Left lung (tissue), 10 donors: ENCODE measurements around the gene RUBCNL. TPM values are rescaled to one million over a fixed set of nuclear protein-coding genes. Genes with fewer than 3 reads are reported as not detected.
A peak's percentile ranks its signal among the peaks of the same experiment; 100 is the strongest.

Experiments
- ATAC-seq: fragments of 200-7000 bp; cut with Tn5 transposase; one replicate; pipeline ENCODE4 v1.9.1; 2020; ENCODE audit warnings: moderate library complexity
- DNase-seq, 4 donors: peaks; one replicate each; pipeline ENCODE4 v3.0.0-alpha.2; 2013 to 2020
- H3K27ac ChIP-seq, 2 donors: fragments of 200-600 bp; sonication (generic) in 1 of 2; one replicate each; pipeline versions ENCODE4 v1.5.0 to v1.8.0; 2020 to 2021
- H3K27me3 ChIP-seq, 2 donors: fragments of 200-600 bp; sonication (generic) in 1 of 2; one replicate each; pipeline versions ENCODE4 v1.5.0 to v1.8.0; 2020 to 2021
- H3K36me3 ChIP-seq, 2 donors: fragments of 200-600 bp; sonication (generic) in 1 of 2; one replicate each; pipeline versions ENCODE4 v1.5.0 to v1.8.0; 2020 to 2021
- H3K4me1 ChIP-seq, 2 donors: fragments of 200-600 bp; one replicate each; pipeline ENCODE4 v1.8.0; 2021
- H3K4me3 ChIP-seq, 2 donors: fragments of 200-600 bp; sonication (generic) in 1 of 2; one replicate each; pipeline versions ENCODE4 v1.5.0 to v1.8.0; 2020 to 2021; ENCODE audit warnings: mild to moderate bottlenecking in 1 of 2
- H3K9me3 ChIP-seq, 2 donors: fragments of 200-600 bp; sonication (generic) in 1 of 2; one replicate each; pipeline versions ENCODE4 v1.5.0 to v1.8.0; 2020 to 2021
- CTCF ChIP-seq, 2 donors: fragments of 200-600 bp; sonication (generic) in 1 of 2; IDR thresholded peaks; one replicate each; pipeline versions ENCODE4 v1.5.0 to v1.8.0; 2021; ENCODE audit warnings: antibody characterized with exemption in 2 of 2
- intact Hi-C, 2 donors: fragments of 100-400 bp; cut with DNase I; formaldehyde crosslinking; loops; one replicate each; pipeline versions ENCODE4 v1.11.2 to v1.14.2; 2022
- polyA plus RNA-seq, 6 donors: library from polyadenylated mRNA; unstranded; fragments of 120-200 nt; gene quantifications; one replicate each; pipeline ENCODE4 v1.2.1, GENCODE V29; 2013; ENCODE audit not compliant: insufficient read length in 6 of 6
- total RNA-seq, 2 donors: library from RNA; stranded (reverse); fragmentation: NEBNext Ultra II Directional; extraction: Animal tissue kit (Norgen Biotek cat#: 25700); gene quantifications; one replicate each; pipeline ENCODE4 v1.2.1, GENCODE V29; 2021
- donor health status: DM: no; HTN: yes; CAD: no.
- donor health status: DM: no; HTN: no; CAD: no.

Gene RUBCNL
- total and polyA plus RNA-seq, 8 donors, result 1.8 to 6.6 (median 2.4) TPM

- no peak for ATAC-seq
- Histone ChIP-seq H3K27ac (peak overlapping the region in 1 of 2 donors; percentile 92), H3K36me3 (no peaks in the 10 kb centered on the region), H3K9me3 (no peaks in the 10 kb centered on the region), H3K4me1 (peaks cover 0 to 32% of the 10 kb centered on the region in 2 donors), H3K4me3 (no peak overlapping the region), H3K27me3 (no peaks in the 10 kb centered on the region)
- no peak for DNase-seq
- intact Hi-C loops, result no loop called here
- TF ChIP-seq CTCF (IDR thresholded peaks at IDR 0.05), result no peak
Measured at GRCh38 chr13:46355901-46356590, 31.0 kb downstream of the RUBCNL start.

- Histone ChIP-seq H3K4me1 (peaks cover 0 to 32% of the 10 kb centered on the region in 2 donors), H3K4me3 (no peak overlapping the region), H3K27me3 (no peaks in the 10 kb centered on the region), H3K27ac (peak overlapping the region; percentile 27 to 92), H3K36me3 (peaks cover 0 to 2% of the 10 kb centered on the region in 2 donors), H3K9me3 (no peaks in the 10 kb centered on the region)
- ATAC-seq, result peak; percentile 17
- no peak for TF ChIP-seq CTCF (IDR thresholded peaks at IDR 0.05)
- no peak for DNase-seq
- intact Hi-C loops, result no loop called here
Measured at GRCh38 chr13:46355088-46355468, 32.0 kb downstream of the RUBCNL start.

- Histone ChIP-seq H3K9me3 (no peaks in the 10 kb centered on the region), H3K4me1 (peaks cover 0 to 32% of the 10 kb centered on the region in 2 donors), H3K4me3 (no peak overlapping the region), H3K27ac (peak overlapping the region; percentile 27 to 92), H3K27me3 (no peaks in the 10 kb centered on the region), H3K36me3 (peaks cover 0 to 9% of the 10 kb centered on the region in 2 donors)
- no peak for TF ChIP-seq CTCF (IDR thresholded peaks at IDR 0.05)
- ATAC-seq (peak; percentile 80), DNase-seq (no peak)
- intact Hi-C loops, result no loop called here
Measured at GRCh38 chr13:46354156-46355087, 32.6 kb downstream of the RUBCNL start.

GRCh38 chr13:46352805-46353204 is 34.2 kb downstream of the RUBCNL start:
- Histone ChIP-seq H3K36me3 (peaks cover 0 to 13% of the 10 kb centered on the region in 2 donors), H3K27me3 (no peaks in the 10 kb centered on the region), H3K4me3 (no peak overlapping the region), H3K27ac (peak overlapping the region in 1 of 2 donors; percentile 92), H3K4me1 (peaks cover 0 to 32% of the 10 kb centered on the region in 2 donors), H3K9me3 (no peaks in the 10 kb centered on the region)
- TF ChIP-seq CTCF (IDR thresholded peaks at IDR 0.05), result no peak
- intact Hi-C loops, result no loop called here
- peak in 1 of 4 donors; percentile 49 for DNase-seq
- ATAC-seq, result peak; percentile 53

GRCh38 chr13:46350003-46350402 is 37.0 kb downstream of the RUBCNL start:
- Histone ChIP-seq H3K9me3 (no peaks in the 10 kb centered on the region), H3K4me3 (no peak overlapping the region), H3K27me3 (no peaks in the 10 kb centered on the region), H3K36me3 (peaks cover 0 to 13% of the 10 kb centered on the region in 2 donors), H3K27ac (no peak overlapping the region), H3K4me1 (peaks cover 0 to 26% of the 10 kb centered on the region in 2 donors)
- no peak for TF ChIP-seq CTCF (IDR thresholded peaks at IDR 0.05)
- intact Hi-C loops, result no loop called here
- ATAC-seq (no peak), DNase-seq (no peak)
